ENCODE measurements around the gene CYP17A1.

The CYP17A1 gene

GRCh38 chr10:102819054-102819453, 18.2 kb downstream of the CYP17A1 start:
- Mint-ChIP-seq H3K4me1 (peaks cover 26% of the 10 kb centered on the region), H3K27ac (peak overlapping the region; percentile 51), H3K27me3 (ENCODE audit: low read depth, poor library complexity) (peaks cover 3% of the 10 kb centered on the region), H3K4me3 (no peak overlapping the region), H3K9me3 (peaks cover 2% of the 10 kb centered on the region), H3K36me3 (ENCODE audit: low read depth) (peaks cover 12% of the 10 kb centered on the region)
- DNase-seq: no peak
- TF ChIP-seq, protein P1, sequence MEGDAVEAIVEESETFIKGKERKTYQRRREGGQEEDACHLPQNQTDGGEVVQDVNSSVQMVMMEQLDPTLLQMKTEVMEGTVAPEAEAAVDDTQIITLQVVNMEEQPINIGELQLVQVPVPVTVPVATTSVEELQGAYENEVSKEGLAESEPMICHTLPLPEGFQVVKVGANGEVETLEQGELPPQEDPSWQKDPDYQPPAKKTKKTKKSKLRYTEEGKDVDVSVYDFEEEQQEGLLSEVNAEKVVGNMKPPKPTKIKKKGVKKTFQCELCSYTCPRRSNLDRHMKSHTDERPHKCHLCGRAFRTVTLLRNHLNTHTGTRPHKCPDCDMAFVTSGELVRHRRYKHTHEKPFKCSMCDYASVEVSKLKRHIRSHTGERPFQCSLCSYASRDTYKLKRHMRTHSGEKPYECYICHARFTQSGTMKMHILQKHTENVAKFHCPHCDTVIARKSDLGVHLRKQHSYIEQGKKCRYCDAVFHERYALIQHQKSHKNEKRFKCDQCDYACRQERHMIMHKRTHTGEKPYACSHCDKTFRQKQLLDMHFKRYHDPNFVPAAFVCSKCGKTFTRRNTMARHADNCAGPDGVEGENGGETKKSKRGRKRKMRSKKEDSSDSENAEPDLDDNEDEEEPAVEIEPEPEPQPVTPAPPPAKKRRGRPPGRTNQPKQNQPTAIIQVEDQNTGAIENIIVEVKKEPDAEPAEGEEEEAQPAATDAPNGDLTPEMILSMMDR (IDR thresholded peaks at IDR 0.05): no peak

- H3K27me3 Mint-ChIP-seq (ENCODE audit: low read depth, poor library complexity): peaks cover 3% of the 10 kb centered on the region
- DNase-seq: no peak
- H3K36me3 Mint-ChIP-seq (ENCODE audit: low read depth): peaks cover 30% of the 10 kb centered on the region
- H3K4me3 Mint-ChIP-seq: no peak overlapping the region
- no peaks in the 10 kb centered on the region for H3K9me3 Mint-ChIP-seq
- H3K27ac Mint-ChIP-seq: no peak overlapping the region
- TF ChIP-seq, protein P1 (IDR thresholded peaks at IDR 0.05): no peak
- peaks cover 45% of the 10 kb centered on the region for H3K4me1 Mint-ChIP-seq
These were observed 20.0 kb downstream of the CYP17A1 start for GRCh38 chr10:102817175-102817574.

DNA sequence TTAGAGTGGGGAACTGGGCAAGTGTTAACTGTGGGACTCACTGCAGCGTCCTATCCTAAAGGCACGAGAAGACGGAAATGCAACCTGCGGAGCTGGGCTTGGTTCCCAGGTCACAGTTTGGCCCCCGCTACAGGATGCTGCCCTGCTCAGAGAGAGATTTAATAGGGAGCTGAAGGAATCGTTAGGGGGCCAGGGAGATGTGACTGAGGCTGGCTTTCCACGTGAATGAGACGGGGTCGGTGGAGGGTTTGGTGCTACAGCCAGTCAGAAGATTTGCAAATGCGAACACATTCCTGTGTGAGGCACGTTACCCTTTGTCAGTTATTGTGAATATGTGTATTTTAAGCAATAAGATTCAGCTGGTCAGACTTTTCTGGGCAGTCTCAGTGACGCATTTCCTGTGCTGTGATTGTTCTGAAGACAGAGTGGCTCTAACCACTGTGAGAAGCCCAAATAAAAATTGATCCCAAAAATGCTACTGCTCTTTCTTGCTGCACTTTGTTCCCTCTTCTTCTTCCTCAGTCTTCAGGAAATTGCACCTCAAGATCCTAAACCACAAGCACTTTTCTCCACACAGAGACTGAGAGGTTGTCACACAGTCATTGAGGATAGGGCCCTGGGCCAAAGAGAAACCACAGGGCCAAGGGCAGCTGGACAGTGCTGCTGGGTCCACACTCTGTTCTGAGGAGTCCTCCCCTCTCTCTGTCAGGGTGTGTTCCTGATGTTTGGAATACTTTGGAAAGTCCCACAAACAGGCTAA, 21.2 kb downstream of the CYP17A1 start:
- no peaks in the 10 kb centered on the region for H3K9me3 Mint-ChIP-seq
- no peaks in the 10 kb centered on the region for H3K27me3 Mint-ChIP-seq (ENCODE audit: low read depth, poor library complexity)
- no peak for DNase-seq
- H3K4me3 Mint-ChIP-seq: no peak overlapping the region
- H3K4me1 Mint-ChIP-seq: peaks cover 51% of the 10 kb centered on the region
- peak overlapping the region; percentile 97 for H3K27ac Mint-ChIP-seq
- TF ChIP-seq, protein P1 (IDR thresholded peaks at IDR 0.05): no peak
- H3K36me3 Mint-ChIP-seq (ENCODE audit: low read depth): peaks cover 39% of the 10 kb centered on the region

DNA sequence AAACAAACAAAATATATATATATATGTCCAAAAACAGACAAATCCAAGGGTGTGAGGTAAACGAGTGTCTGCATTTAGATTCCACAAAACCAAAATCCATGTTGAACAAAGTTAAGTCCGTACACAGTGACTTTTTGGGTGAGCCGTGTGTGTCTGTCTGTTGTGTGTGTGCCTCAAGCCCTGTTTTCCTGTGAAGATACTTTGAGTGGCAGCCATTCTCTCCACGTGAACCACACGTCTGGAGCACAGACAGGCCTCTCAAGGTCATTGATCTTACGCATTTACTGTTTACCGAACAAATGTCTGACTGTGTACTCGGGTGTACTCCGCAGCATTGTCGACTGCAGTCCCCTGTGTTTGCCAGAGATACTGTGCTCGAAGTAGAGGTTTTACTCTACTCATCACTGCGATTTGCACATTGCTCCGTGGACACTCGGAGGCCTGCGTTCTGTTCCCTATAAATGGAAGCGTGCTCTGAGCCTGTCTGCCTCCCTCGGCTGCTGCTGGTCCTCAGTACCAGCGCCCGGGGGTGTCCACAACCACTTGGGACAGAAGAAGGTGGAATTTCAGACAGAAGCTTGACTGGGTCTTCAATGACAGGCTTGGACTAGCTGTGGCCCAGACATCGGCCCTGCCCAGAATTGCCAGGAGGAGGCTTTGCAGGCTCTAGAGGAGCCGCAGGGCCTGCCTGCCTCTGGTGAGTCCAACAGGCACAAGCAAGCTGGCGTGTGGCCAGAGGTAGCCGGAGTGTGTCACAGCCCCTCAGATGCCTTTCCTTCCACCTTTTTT, 22.1 kb downstream of the CYP17A1 start:
- no peak overlapping the region for H3K4me3 Mint-ChIP-seq

DNA sequence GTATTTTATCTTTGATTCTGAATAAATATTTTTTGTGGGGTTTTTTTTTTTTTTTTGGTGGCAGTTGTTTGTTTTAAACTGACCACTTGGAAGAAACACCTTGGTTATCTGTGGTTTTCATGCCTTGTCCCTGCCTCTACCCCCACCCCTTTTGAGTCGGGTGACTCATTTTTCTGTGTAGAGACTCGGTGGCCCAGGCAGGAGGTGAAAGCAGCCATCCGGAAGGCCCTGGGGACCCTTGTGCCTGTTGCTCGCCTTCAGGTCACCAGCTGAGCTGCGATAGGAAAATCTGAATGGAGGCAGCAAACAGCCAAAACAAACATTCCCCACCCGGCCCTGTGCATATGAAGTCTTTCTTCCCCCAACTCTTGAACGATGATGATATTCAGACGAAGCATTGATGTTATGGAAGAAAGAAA, 22.8 kb downstream of the CYP17A1 start:
- peak overlapping the region; percentile 97 for H3K27ac Mint-ChIP-seq
- H3K4me3 Mint-ChIP-seq: no peak overlapping the region
- H3K9me3 Mint-ChIP-seq: no peaks in the 10 kb centered on the region
- H3K27me3 Mint-ChIP-seq (ENCODE audit: low read depth, poor library complexity): no peaks in the 10 kb centered on the region
- TF ChIP-seq, protein P1 (IDR thresholded peaks at IDR 0.05): no peak
- H3K4me1 Mint-ChIP-seq: peaks cover 47% of the 10 kb centered on the region
- DNase-seq: no peak
- H3K36me3 Mint-ChIP-seq (ENCODE audit: low read depth): peaks cover 43% of the 10 kb centered on the region

More for the DNA sequence above, 22.1 kb downstream of the CYP17A1 start:
- no peaks in the 10 kb centered on the region for H3K9me3 Mint-ChIP-seq
- peak overlapping the region; percentile 97 for H3K27ac Mint-ChIP-seq
- H3K4me1 Mint-ChIP-seq: peaks cover 51% of the 10 kb centered on the region
- H3K36me3 Mint-ChIP-seq (ENCODE audit: low read depth): peaks cover 43% of the 10 kb centered on the region
- DNase-seq: no peak
- TF ChIP-seq, protein P1 (IDR thresholded peaks at IDR 0.05): no peak
- no peaks in the 10 kb centered on the region for H3K27me3 Mint-ChIP-seq (ENCODE audit: low read depth, poor library complexity)
